Central memory CD8-positive, alpha-beta T cell (primary cell): ENCODE results near the gene ARHGAP29.

Experiments
- ATAC-seq: fragments of 150-1000 bp; cut with Tn5 transposase; replicated peaks from 2 replicates; pipeline ENCODE4 v1.10.0; 2022; ENCODE audit warnings: mild to moderate bottlenecking, moderate FRiP score, moderate number of reproducible peaks; ENCODE audit not compliant: poor library complexity, severe bottlenecking; ENCODE audit errors: extremely low read depth
- DNase-seq, 2 donors: peaks; one replicate each; pipeline ENCODE4 v3.0.0; 2021; ENCODE audit warnings: low spot score in 2 of 2
- H3K27ac Mint-ChIP-seq: one replicate; pipeline ENCODE4 v1.8.0; 2022; ENCODE audit warnings: low read depth, mild to moderate bottlenecking, moderate library complexity, mixed read lengths
- H3K27me3 Mint-ChIP-seq: one replicate; pipeline ENCODE4 v1.8.0; 2022; ENCODE audit warnings: mixed read lengths
- H3K36me3 Mint-ChIP-seq: one replicate; pipeline ENCODE4 v1.8.0; 2022; ENCODE audit warnings: mild to moderate bottlenecking, moderate library complexity, mixed read lengths; ENCODE audit not compliant: insufficient read depth
- H3K4me1 Mint-ChIP-seq: one replicate; pipeline ENCODE4 v1.8.0; 2022; ENCODE audit warnings: mixed read lengths
- H3K4me3 Mint-ChIP-seq: one replicate; pipeline ENCODE4 v1.8.0; 2022; ENCODE audit warnings: mild to moderate bottlenecking, moderate library complexity, mixed read lengths
- H3K9me3 Mint-ChIP-seq: one replicate; pipeline ENCODE4 v1.8.0; 2022; ENCODE audit warnings: mixed read lengths

Gene ARHGAP29

DNA sequence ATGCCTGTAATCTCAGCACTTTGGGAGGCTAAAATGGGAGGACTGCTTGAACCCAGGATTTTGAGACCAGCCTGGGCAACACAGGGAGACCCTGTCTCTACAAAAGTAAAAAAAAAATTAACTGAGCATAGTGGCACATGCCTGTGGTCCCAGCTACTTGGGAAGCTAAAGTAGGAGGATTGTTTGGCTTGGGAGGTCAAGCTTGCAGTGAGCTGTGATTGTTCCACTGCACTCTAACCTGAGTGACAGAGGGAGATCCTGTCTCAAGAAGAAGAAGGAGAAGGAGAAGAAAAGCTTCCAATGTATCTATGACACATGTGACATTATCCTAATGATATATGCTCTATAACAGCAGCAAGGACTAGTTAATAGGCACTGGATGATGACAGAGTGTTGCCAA, 20.1 kb upstream of the ARHGAP29 start:
- Mint-ChIP-seq H3K4me1 (no peaks in the 10 kb centered on the region), H3K27ac (no peak overlapping the region), H3K9me3 (no peaks in the 10 kb centered on the region), H3K4me3 (no peak overlapping the region), H3K36me3 (peaks cover 2% of the 10 kb centered on the region), H3K27me3 (peaks cover 53% of the 10 kb centered on the region)
- no peak for DNase-seq
- ATAC-seq = no peak

DNA sequence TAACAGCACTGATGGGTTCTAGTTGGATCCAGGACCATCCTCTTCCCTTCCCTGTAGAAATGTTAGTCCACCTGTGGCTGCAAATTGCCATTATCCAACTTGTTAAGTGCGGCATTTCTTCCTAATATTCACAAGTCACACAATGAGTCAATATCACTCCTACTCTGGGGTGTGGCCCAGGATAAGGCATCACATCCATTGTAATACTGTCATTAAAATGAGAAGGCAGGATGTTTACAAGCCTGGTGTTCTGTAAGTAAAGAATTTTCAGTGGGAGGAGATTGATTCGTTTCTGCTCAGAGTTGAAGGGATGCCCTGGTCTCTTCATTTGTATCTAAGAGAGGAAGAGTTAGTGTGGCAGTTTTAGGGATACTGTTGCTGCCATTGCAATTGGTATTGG, 18.1 kb upstream of the ARHGAP29 start:
- H3K27ac Mint-ChIP-seq = no peak overlapping the region
- no peaks in the 10 kb centered on the region for H3K9me3 Mint-ChIP-seq
- H3K4me3 Mint-ChIP-seq = no peak overlapping the region
- no peaks in the 10 kb centered on the region for H3K4me1 Mint-ChIP-seq
- no peak for ATAC-seq
- DNase-seq = no peak
- H3K36me3 Mint-ChIP-seq = peaks cover 2% of the 10 kb centered on the region
- H3K27me3 Mint-ChIP-seq = peaks cover 50% of the 10 kb centered on the region

DNA sequence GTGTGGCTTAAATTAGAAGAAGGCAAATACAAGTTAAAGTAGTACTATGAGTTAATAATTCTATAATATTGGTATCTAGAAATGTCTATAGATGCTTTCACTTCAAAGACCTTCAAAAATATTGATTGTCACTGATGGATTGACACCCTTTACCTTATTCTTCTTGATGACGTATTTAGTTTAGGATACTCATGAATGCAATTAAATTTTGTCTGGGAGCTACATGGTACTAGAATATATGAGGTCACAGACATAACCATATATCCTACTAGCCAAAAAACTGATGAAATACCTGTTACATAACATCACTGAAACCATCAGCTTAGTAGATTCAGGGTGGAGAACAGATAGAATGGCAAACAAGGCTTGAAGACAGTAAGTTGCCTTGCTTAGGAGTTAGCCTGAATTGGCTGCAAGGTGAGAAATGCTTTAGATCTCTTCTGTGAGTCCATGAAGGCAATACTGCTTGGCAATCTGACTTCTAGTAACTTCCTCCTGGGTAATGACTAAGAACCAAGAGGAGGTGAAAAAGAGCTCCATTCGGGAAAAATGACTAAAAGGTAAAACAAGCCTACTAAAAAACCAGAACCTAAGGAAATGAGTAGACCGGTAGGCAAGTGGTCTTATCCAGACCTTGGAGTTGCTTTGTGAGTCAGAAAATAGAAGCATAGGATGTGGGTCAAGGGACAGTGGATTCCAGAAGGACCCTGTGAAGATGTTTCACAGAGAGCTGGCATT, 16.9 kb upstream of the ARHGAP29 start:
- H3K36me3 Mint-ChIP-seq = peaks cover 2% of the 10 kb centered on the region
- no peak overlapping the region for H3K27ac Mint-ChIP-seq
- H3K27me3 Mint-ChIP-seq = peaks cover 55% of the 10 kb centered on the region
- ATAC-seq = no peak
- no peaks in the 10 kb centered on the region for H3K4me1 Mint-ChIP-seq
- H3K9me3 Mint-ChIP-seq = no peaks in the 10 kb centered on the region
- H3K4me3 Mint-ChIP-seq = no peak overlapping the region
- no peak for DNase-seq

DNA sequence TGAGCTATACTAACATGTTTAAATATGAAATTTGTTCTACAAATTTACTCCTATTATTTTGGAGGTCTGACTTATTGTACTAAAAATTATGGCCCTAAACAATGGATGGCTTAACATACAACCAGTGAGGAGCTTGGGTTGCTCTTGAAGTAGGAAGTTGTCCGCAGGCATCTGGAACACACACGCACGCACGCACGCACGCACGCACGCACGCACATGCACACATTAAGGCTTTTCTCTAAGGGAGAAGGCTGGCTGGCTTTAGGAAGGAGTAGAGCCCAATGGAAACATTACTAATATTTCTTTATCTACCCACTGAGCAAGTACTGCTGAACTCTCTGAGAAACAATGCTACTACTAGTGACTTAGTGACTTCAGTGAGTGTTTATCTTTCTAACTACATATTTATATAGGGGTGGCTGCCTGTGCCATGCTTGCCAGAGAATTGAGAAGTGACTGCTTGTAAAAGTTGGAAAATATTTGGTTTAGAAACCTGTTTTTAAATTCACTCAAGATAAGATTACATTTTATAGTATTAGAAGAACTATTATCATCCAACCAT, 16.2 kb upstream of the ARHGAP29 start:
- no peak for ATAC-seq
- H3K36me3 Mint-ChIP-seq = peaks cover 2% of the 10 kb centered on the region
- H3K4me1 Mint-ChIP-seq = no peaks in the 10 kb centered on the region
- H3K4me3 Mint-ChIP-seq = no peak overlapping the region
- DNase-seq = no peak
- no peak overlapping the region for H3K27ac Mint-ChIP-seq
- H3K9me3 Mint-ChIP-seq = no peaks in the 10 kb centered on the region
- peaks cover 55% of the 10 kb centered on the region for H3K27me3 Mint-ChIP-seq

DNA sequence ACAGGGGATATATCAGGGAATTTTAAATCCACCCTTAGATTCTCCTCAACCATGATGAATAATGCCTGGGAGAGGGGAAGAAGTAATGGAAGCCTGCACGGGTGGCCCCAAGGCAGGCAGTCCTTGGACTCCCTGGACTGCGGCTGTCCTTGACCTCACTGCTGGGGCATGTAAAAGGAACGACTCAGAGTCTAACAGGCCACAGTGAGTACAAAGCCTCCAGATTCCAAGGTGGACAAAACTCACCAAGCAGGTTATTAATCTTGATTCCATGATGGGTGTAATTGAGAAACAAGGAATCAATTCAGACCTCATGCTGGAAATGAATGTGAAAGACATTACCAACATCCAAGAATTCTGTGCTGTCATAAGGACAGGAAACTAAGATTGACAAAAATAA, 13.0 kb upstream of the ARHGAP29 start:
- peaks cover 78% of the 10 kb centered on the region for H3K27me3 Mint-ChIP-seq
- H3K4me1 Mint-ChIP-seq = peaks cover 13% of the 10 kb centered on the region
- no peak overlapping the region for H3K27ac Mint-ChIP-seq
- H3K4me3 Mint-ChIP-seq = no peak overlapping the region
- DNase-seq = no peak
- no peak for ATAC-seq
- no peaks in the 10 kb centered on the region for H3K36me3 Mint-ChIP-seq
- H3K9me3 Mint-ChIP-seq = no peaks in the 10 kb centered on the region

DNA sequence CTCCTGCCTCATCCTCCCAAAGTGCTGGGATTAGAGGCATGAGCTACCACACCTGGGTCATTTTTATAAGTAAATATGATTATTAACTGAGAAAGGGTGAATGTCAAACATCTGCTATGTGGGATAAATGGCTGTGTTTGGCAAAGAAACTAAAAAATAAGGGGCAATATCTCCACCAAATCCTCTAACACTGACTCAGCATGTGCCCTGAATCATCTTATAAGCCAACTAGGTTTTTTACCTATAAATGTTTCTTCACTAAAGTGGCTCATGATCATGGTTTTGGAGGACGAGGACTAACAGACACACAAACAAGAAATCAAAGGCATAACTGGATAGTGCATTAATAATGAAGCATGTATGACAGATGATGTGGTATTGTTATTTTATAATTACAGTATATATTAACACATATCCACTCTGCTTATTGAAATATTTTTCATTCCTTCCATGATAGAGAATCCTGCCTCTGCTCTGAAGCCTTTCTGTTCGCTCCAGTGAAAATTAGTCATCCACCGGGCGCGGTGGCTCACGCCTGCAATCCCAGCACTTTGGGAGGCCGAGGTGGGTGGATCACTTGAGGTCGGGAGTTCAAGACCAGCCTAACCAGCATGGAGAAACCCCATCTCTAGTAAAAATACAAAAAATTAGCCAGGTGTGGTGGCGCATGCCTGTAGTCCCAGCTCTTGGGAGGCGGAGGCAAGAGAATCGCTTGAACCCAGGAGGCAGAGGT, 11.7 kb upstream of the ARHGAP29 start:
- DNase-seq (no peak), ATAC-seq (no peak)
- Mint-ChIP-seq H3K9me3 (no peaks in the 10 kb centered on the region), H3K27ac (no peak overlapping the region), H3K36me3 (no peaks in the 10 kb centered on the region), H3K4me1 (peaks cover 13% of the 10 kb centered on the region), H3K4me3 (no peak overlapping the region), H3K27me3 (peaks cover 78% of the 10 kb centered on the region)

DNA sequence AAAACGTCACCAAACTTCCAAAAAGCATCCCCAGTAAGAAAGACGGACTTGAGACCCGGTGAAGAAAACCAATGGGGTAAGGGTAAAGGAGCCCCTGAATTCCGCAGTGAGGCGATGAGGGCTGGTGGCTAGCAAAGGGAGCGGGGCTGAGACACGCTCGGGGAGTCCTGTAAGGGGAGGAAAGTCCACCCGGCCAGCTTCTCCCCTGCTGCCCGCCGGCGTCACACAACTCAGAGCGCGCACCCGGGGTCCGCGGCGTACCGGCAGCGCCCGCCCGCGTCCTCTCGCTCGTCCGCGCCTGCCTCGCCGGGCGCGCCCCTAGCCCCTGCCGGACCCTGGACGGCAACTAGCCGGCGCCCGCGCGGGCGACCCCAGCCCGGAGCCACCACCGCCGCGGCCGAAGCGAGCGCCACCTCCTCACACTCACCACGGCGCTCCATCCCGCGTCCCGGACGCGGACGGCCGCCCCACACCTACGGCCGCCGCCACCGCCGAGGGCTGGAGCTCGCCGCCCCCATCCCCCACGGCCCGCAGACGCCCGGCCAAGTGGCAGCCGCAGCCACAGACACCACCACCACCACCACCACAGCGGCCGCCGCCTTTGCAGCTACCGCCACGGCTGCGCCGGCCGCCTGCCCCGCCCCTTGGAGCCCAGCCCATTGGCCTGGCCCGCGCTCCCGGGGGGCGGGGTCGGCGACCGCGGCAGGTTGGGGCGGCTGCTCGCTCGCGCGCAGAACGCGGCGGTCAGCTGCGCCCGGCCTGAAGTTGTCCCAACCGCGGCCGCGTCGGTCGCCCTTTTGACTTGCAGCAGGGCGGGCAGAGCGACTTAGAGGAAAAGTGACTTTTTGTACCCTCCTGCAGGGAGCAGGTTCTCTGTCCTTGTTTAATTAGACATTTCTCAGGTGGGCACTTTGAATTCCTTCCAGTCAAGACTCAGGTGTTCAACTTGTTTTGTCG, 10.0 kb upstream of the ARHGAP29 start:
- DNase-seq = no peak
- peak overlapping the region; percentile 75 for H3K4me3 Mint-ChIP-seq
- peaks cover 10% of the 10 kb centered on the region for H3K9me3 Mint-ChIP-seq
- no peak overlapping the region for H3K27ac Mint-ChIP-seq
- peaks cover 93% of the 10 kb centered on the region for H3K27me3 Mint-ChIP-seq
- no peaks in the 10 kb centered on the region for H3K36me3 Mint-ChIP-seq
- no peak for ATAC-seq
- H3K4me1 Mint-ChIP-seq = peaks cover 13% of the 10 kb centered on the region

DNA sequence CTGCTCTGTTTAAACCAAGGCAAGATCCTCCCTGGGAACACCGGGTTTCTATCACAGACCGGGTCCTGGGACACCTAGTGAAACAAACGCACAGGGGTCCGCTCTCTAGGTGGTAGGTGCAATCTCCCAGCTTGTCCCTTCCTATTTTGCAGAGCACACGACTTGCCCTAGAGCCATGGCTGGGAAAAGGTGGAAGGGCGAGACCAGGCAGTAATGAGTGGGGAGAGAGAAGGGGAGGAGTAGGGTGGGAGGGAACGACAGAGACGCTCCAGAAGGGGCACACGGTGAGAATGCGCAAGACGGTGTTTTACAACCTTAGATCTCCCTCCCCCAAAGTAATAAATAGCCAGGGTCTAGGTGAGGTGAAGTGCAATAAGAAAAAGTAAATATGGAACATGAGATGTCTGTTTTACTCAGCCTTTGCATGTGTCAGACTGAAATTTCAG, 9.3 kb upstream of the ARHGAP29 start:
- H3K27me3 Mint-ChIP-seq = peaks cover 93% of the 10 kb centered on the region
- peak overlapping the region; percentile 71 for H3K4me3 Mint-ChIP-seq
- H3K4me1 Mint-ChIP-seq = peaks cover 13% of the 10 kb centered on the region
- no peaks in the 10 kb centered on the region for H3K36me3 Mint-ChIP-seq
- no peak overlapping the region for H3K27ac Mint-ChIP-seq
- H3K9me3 Mint-ChIP-seq = peaks cover 10% of the 10 kb centered on the region
- DNase-seq (no peak), ATAC-seq (no peak)

DNA sequence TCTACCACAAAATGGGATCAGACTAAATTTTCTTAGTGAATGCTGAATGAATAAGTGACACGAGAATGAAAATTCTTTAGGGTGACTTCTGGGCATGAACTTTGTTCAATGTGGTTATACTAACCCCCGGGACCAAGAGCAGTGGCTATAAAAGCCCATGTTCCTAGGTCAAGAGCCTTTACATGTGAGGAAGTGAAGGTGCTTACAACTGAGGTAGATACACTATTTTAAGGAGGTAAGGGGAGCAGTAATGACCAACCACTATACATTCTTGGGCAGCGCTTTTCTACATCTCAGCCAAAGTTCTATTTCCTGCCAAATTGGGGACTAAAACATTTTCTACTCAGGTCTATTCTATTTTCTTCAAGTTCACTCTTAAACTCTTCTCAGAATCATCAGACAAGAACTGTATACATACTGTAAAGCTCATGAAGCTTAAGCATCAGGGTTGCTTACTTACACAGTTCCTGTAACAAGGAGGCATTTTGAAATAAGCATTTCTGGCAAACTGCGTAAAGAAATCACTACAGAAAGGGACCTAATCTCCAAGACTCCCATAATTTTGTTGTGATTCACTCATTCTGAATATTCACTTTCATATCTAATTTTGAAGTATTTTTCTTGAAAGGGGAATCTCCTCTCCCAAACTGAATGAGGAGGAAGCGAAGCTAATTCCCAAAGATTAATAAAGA, 8.5 kb upstream of the ARHGAP29 start:
- no peak for ATAC-seq
- Mint-ChIP-seq H3K4me1 (peaks cover 13% of the 10 kb centered on the region), H3K27ac (no peak overlapping the region), H3K36me3 (no peaks in the 10 kb centered on the region), H3K27me3 (peaks cover 94% of the 10 kb centered on the region), H3K4me3 (no peak overlapping the region), H3K9me3 (peaks cover 10% of the 10 kb centered on the region)
- DNase-seq = no peak

DNA sequence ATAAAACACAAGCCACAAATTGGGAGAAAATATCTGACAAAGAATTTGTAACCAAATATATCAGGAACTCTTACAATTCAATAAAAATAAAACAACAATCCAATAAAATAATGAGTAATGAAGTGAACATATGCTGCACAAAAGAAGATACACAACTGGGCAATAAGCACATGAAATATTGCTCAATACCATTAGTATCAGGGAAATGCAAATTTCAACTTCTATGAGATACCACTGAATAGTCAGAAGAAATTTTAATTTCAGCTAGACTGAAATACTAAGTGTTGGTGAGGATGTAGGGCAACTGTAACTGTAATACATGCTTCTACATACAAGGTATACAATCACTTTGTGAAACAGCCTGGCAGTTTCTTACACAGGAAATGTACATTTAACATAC, 7.4 kb upstream of the ARHGAP29 start:
- peaks cover 98% of the 10 kb centered on the region for H3K27me3 Mint-ChIP-seq
- no peak for ATAC-seq

DNA sequence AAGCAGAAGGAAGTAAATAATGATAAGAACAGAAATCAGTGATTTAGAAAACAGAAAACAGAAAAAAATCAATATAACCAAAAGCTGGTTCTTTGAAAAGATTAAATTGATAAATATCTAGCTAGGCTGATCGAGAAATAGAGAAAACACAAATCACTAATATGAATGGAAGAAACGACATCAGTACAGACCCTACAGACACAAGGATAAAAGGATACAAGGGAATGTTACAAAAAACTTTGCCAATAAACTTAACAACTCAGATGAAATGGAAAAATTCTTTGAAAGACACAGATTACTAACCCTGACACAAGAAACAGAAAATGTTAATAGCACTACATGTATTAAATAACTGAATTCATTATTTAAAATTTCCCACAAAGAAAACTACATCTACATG, 6.3 kb upstream of the ARHGAP29 start:
- no peak overlapping the region for H3K4me3 Mint-ChIP-seq
- no peaks in the 10 kb centered on the region for H3K36me3 Mint-ChIP-seq
- ATAC-seq (no peak), DNase-seq (no peak)
- peaks cover 10% of the 10 kb centered on the region for H3K9me3 Mint-ChIP-seq
- no peak overlapping the region for H3K27ac Mint-ChIP-seq
- peaks cover 98% of the 10 kb centered on the region for H3K27me3 Mint-ChIP-seq
- H3K4me1 Mint-ChIP-seq = peaks cover 13% of the 10 kb centered on the region

More for the DNA sequence above, 7.4 kb upstream of the ARHGAP29 start:
- H3K4me3 Mint-ChIP-seq = no peak overlapping the region
- peaks cover 13% of the 10 kb centered on the region for H3K4me1 Mint-ChIP-seq
- DNase-seq = no peak
- H3K9me3 Mint-ChIP-seq = peaks cover 10% of the 10 kb centered on the region
- H3K36me3 Mint-ChIP-seq = no peaks in the 10 kb centered on the region
- no peak overlapping the region for H3K27ac Mint-ChIP-seq

DNA sequence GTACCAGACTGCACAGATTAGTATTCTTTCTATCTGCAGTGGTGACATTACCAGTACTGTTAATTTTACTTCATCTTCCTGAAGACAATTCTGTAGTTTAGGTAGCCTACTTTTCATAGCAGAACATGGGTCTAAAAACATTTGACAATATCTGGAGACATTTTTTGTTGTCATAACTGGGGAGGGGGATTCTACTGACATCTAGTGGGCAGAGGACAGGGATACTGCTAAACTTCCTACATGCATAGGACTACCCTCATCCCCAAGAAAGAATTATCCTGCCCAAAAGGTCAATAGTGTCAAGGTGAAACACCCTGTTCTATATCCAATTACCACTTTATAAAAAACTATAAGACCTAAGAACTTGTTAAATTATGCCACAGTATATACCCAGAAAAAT, 3.4 kb upstream of the ARHGAP29 start:
- DNase-seq (no peak), ATAC-seq (no peak)
- Mint-ChIP-seq H3K4me3 (no peak overlapping the region), H3K36me3 (no peaks in the 10 kb centered on the region), H3K4me1 (peaks cover 10% of the 10 kb centered on the region), H3K27ac (no peak overlapping the region), H3K9me3 (peaks cover 10% of the 10 kb centered on the region), H3K27me3 (peaks cover 91% of the 10 kb centered on the region)
